Right kidney (tissue), 1 donor: Measurements from ENCODE around the gene ARHGAP25.

ENCODE experiments used
- DNase-seq: peaks from one replicate; pipeline ENCODE4 v3.0.0-alpha.2; 2016

The ARHGAP25 gene

GRCh38 chr2:68865108-68865507 lies 130.5 kb downstream of the ARHGAP25 start:
- DNase-seq: no peak

- no peak for DNase-seq
These were observed 135.6 kb downstream of the ARHGAP25 start for GRCh38 chr2:68870215-68870614.

GRCh38 chr2:68871159-68871764 lies 136.7 kb downstream of the ARHGAP25 start, which contains the start of gene BMP10:
TSS of gene BMP10 (minus strand) at chr2:68871397. CDS start at chr2:68871358, 39 bp downstream.
- DNase-seq: no peak
